ENCODE measurements around the gene MYO19.
"Not testable (repeated sequence)": the region's sequence is repeated elsewhere in the genome, so short reads cannot be mapped to it uniquely, and the experiment has no call there.

The MYO19 gene

DNA sequence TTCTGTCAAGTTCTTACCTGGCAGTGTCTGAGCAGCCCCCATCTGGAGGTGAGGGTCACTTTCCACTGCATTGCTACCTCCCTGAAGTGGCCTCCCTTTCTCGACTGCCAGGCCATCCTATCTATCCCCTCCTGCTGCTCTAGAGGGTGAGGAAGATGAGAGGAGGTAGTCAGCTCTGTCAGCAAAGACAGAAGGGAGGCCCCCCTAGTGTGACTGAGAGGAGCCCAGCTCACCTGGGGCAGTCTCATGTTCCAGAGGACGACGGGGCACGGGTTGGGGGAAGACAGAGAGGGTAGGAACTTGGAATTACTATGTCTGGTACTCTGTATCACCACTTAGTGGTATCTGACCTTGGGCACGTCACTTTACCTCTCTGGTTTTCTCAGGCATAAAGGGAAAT lies 22.0 kb downstream of the MYO19 start:
- DNase-seq (ENCODE audit: low read depth): no peak
- H3K4me3 ChIP-seq (ENCODE audit: low read length): no peak overlapping the region
- TF ChIP-seq, protein P1, sequence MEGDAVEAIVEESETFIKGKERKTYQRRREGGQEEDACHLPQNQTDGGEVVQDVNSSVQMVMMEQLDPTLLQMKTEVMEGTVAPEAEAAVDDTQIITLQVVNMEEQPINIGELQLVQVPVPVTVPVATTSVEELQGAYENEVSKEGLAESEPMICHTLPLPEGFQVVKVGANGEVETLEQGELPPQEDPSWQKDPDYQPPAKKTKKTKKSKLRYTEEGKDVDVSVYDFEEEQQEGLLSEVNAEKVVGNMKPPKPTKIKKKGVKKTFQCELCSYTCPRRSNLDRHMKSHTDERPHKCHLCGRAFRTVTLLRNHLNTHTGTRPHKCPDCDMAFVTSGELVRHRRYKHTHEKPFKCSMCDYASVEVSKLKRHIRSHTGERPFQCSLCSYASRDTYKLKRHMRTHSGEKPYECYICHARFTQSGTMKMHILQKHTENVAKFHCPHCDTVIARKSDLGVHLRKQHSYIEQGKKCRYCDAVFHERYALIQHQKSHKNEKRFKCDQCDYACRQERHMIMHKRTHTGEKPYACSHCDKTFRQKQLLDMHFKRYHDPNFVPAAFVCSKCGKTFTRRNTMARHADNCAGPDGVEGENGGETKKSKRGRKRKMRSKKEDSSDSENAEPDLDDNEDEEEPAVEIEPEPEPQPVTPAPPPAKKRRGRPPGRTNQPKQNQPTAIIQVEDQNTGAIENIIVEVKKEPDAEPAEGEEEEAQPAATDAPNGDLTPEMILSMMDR (conservative IDR thresholded peaks at IDR 0.05; ENCODE audit: low read depth, low read length): no peak

DNA sequence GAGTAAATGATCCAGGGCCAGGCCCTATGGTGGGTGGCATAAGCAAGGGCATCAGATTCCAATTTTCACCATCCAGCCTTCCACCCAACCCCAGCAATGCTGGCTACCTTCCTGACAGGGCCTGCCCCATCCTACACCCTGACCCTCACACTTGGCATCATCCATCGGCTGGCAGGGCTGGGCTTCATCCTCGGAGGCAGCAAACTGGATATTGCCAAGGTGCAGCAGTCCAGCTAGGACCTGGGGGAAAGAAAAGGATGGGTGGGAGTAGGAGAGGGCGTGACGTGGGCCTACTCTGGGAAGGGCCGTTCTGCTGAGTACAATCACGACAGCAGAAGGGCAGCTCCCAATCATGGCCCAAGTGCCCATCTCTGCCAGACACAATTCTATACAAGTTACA lies 23.5 kb downstream of the MYO19 start:
- TF ChIP-seq, protein P1 (conservative IDR thresholded peaks at IDR 0.05; ENCODE audit: low read depth, low read length): no peak
- DNase-seq (ENCODE audit: low read depth): no peak
- no peak overlapping the region for H3K4me3 ChIP-seq (ENCODE audit: low read length)

DNA sequence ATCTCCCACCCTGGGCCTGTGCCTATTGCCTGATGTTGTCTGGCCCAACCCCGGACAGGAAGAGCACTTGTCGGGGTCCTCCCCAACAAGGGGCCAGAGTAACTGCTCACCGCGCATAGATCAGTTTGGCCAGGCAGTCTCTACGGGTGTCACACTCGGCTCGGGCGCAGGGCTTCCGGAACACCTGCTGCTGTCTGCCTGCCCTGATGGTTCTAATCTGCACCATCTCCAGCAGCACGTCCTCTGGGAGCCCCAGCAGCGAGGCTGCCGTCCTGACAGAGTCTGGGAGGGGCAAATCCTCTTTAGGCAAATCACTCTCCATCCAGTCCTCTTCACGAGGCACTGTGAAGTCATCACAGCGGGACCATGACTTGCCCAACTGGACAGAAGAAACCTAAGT lies 24.0 kb downstream of the MYO19 start:
- TF ChIP-seq, protein P1 (conservative IDR thresholded peaks at IDR 0.05; ENCODE audit: low read depth, low read length): no peak

DNA sequence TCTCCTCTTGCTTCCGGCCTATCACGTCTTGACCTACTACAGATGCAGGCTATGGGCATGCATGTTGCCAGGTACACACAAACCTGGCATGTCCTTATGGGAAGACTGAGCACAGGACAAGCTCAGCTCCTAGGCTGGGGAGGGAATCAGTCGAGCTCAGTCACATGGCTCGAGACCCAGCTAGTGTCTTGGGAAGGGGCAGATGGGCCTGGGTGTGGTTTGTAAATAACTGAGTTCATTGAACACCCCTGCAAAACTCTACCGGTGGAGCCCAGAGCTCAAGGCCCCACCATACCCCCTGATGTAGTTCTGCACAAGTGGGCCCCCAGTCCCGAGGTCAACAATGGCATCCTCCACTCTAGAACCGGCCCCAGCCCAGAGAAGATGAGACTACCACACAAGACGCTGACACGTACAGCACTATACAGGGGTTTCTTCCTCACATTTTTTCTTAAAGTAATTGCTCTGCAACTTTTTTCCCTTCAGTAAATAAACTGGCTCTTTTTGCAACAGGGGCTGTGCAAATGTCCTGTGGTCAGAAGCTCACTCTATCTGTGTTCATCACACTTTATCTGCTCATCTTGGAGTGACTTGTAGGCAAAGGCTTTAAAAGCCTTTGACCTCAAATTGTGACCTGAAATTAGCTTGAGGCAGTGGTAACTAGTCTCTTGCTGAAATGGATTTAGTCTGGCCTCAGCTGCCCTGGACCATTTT lies 25.2 kb downstream of the MYO19 start:
- no peak for DNase-seq (ENCODE audit: low read depth)
- TF ChIP-seq, protein P1 (conservative IDR thresholded peaks at IDR 0.05; ENCODE audit: low read depth, low read length): no peak
- H3K4me3 ChIP-seq (ENCODE audit: low read length): no peak overlapping the region

More for the DNA sequence above, 24.0 kb downstream of the MYO19 start:
- no peak overlapping the region for H3K4me3 ChIP-seq (ENCODE audit: low read length)
- no peak for DNase-seq (ENCODE audit: low read depth)

DNA sequence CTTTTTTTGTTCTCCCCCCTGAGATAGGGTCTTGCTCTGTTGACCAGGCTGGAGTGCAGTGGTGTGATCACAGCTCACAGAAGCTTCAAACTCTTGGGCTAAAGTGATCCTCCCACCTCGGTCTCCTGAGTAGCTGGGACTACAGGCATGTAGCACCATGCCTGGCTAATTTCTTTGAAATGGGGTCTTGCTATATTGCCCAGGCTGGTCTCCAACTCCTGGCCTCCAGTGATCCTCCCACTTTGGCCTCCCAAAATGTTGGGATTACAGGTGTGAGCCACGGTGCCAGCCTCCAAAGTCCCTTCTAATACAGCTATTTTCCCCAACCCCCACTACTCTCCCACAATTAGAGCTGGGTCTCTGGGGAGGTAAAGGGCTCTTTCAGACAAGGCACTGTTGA lies 26.2 kb downstream of the MYO19 start:
- not testable (repeated sequence) for DNase-seq (ENCODE audit: low read depth); H3K4me3 ChIP-seq (ENCODE audit: low read length)

DNA sequence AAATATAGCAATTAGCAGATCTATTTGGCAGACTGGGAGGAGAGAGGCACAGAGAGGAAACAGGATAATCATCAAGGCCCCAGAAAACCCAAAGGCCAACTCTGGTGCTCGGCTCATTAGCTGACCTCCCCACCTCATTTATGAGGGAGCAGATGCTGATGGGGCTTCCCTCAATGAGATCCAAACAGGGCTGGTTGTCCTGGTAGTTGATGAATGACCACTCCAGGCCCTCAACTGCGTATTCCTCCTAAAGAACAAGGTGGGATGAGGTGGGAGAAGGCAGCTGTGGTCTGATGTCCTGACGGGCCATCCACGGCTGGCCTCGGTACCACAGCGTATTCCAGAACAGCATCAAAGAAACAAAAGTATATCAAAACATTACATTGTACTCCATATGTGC lies 27.4 kb downstream of the MYO19 start:
- TF ChIP-seq, protein P1 (conservative IDR thresholded peaks at IDR 0.05; ENCODE audit: low read depth, low read length): no peak
- no peak for DNase-seq (ENCODE audit: low read depth)

DNA sequence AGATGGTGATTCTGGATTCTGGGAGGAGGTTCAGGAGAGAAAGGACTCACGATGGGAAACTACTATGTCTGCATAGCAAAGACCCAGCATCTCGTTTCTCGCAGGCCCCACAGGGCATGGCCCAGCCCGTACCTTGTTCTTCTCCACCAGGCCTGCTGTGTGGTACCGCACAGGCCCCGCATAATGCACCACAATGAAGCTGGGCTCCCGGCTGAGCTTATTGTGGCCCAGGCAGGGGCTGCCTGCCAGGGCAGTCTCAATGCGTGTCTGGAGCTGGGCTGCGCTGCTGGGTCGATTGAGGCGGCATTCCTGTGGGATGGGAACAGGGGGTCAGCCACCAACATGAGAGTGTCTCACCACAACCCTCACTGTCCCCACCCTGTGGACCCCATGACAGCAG lies 27.8 kb downstream of the MYO19 start:
- TF ChIP-seq, protein P1 (conservative IDR thresholded peaks at IDR 0.05; ENCODE audit: low read depth, low read length): no peak
- no peak for DNase-seq (ENCODE audit: low read depth)
- H3K4me3 ChIP-seq (ENCODE audit: low read length): no peak overlapping the region

More for the DNA sequence above, 27.4 kb downstream of the MYO19 start:
- no peak overlapping the region for H3K4me3 ChIP-seq (ENCODE audit: low read length)
